Right atrium auricular region (tissue), 2 donors: Measurements from ENCODE around the gene SS18L1. TPM values are rescaled to one million over a fixed set of nuclear protein-coding genes. Genes with fewer than 3 reads are reported as not detected.

Source experiments
- DNase-seq: peaks from one replicate; pipeline ENCODE4 v3.0.0-alpha.2; 2019; ENCODE audit warnings: low spot score
- H3K27ac ChIP-seq, 2 donors: fragments of 200-600 bp; sonication (generic); 1 replicate in 1 of 2; 2 replicates in 1 of 2; pipeline ENCODE4 v1.5.1; 2016 to 2019
- H3K27me3 ChIP-seq, 2 donors: fragments of 200-600 bp; sonication (generic); one replicate each; pipeline versions ENCODE4 v1.5.1 to v1.6.0; 2017 to 2019
- H3K36me3 ChIP-seq: fragments of 200-600 bp; sonication (generic); one replicate; pipeline ENCODE4 v1.5.1; 2016
- H3K4me1 ChIP-seq, 2 donors: fragments of 200-600 bp; sonication (generic); one replicate each; pipeline versions ENCODE4 v1.5.1 to v1.6.0; 2017 to 2019
- H3K4me3 ChIP-seq, 2 donors: fragments of 200-600 bp; sonication (generic); 1 replicate in 1 of 2; 2 replicates in 1 of 2; pipeline ENCODE4 v1.5.1; 2017 to 2019; ENCODE audit warnings: mild to moderate bottlenecking in 1 of 2, moderate library complexity in 1 of 2
- H3K9me3 ChIP-seq, 2 donors: fragments of 200-600 bp; sonication (generic); one replicate each; pipeline ENCODE4 v1.5.1; 2019
- total RNA-seq, 2 donors: library from RNA; depleted of rRNA; stranded (reverse); fragments of >200 nt; gene quantifications; one replicate each; pipeline ENCODE4 v1.1.0, GENCODE V29; 2016
- TF ChIP-seq, protein P1 (sequence below), 2 donors: fragments of 200-600 bp; sonication (generic); IDR thresholded peaks; one replicate each; pipeline ENCODE4 v1.5.1; 2019; ENCODE audit warnings: antibody characterized with exemption in 2 of 2

Gene SS18L1
- total RNA-seq, 2 donors from 2014 or later = 8.3 to 9.0 TPM

DNA sequence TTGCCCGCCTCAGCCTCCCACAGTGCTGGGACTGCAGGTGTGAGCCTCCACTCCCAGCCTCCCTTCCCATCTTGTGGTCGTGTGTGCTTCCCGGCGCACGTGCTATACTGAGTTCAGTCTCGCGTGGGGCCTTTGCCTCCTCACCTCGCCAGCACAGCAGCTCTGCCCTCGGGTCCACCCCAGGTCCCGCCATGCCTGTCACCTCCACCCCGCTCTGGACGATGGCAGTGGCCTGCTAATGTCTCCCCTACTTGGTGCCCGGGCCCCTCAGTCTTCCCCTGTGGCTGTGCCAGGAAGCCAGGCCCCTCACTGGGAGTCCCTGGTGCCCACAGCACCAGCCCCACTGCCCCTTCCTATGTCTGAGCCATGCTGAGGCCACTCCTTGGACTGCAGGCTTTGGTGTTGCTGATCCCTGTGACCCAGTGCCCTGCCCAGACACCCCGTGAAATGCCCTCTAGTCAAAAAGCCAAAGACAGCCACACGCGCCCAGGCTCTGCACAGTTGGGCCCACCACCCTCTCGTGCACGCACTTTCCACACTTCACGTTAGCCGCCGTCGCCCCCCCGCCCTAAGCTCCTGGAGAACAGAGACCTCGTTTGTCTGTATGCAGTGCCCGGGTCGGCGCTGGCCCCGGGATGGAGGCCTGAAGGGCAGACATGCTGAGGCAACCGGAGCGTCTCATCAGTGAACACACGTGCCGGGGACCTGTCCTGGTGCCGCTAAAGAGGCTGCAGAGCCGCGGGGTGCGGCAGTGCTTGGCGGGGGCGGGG is 62.2 kb downstream of the SS18L1 start:
- Histone ChIP-seq H3K4me3 (no peak overlapping the region), H3K36me3 (peaks cover 22% of the 10 kb centered on the region), H3K27ac (no peak overlapping the region), H3K9me3 (no peaks in the 10 kb centered on the region), H3K4me1 (no peaks in the 10 kb centered on the region), H3K27me3 (no peaks in the 10 kb centered on the region)
- no peak for DNase-seq
- TF ChIP-seq, protein P1, sequence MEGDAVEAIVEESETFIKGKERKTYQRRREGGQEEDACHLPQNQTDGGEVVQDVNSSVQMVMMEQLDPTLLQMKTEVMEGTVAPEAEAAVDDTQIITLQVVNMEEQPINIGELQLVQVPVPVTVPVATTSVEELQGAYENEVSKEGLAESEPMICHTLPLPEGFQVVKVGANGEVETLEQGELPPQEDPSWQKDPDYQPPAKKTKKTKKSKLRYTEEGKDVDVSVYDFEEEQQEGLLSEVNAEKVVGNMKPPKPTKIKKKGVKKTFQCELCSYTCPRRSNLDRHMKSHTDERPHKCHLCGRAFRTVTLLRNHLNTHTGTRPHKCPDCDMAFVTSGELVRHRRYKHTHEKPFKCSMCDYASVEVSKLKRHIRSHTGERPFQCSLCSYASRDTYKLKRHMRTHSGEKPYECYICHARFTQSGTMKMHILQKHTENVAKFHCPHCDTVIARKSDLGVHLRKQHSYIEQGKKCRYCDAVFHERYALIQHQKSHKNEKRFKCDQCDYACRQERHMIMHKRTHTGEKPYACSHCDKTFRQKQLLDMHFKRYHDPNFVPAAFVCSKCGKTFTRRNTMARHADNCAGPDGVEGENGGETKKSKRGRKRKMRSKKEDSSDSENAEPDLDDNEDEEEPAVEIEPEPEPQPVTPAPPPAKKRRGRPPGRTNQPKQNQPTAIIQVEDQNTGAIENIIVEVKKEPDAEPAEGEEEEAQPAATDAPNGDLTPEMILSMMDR (IDR thresholded peaks at IDR 0.05) = no peak

GRCh38 chr20:62206388-62206775 is 62.8 kb downstream of the SS18L1 start:
- Histone ChIP-seq H3K4me1 (no peaks in the 10 kb centered on the region), H3K9me3 (no peaks in the 10 kb centered on the region), H3K27ac (no peak overlapping the region), H3K27me3 (peaks cover 0 to 2% of the 10 kb centered on the region in 2 donors), H3K36me3 (peaks cover 16% of the 10 kb centered on the region), H3K4me3 (no peak overlapping the region)
- no peak for DNase-seq
- TF ChIP-seq, protein P1 (IDR thresholded peaks at IDR 0.05) = no peak

GRCh38 chr20:62208061-62208794 is 64.7 kb downstream of the SS18L1 start:
- H3K4me3 ChIP-seq = no peak overlapping the region
- peaks cover 7% of the 10 kb centered on the region for H3K36me3 ChIP-seq
- DNase-seq = no peak
- H3K27ac ChIP-seq = no peak overlapping the region
- H3K9me3 ChIP-seq = no peaks in the 10 kb centered on the region
- peaks cover 0 to 2% of the 10 kb centered on the region in 2 donors for H3K27me3 ChIP-seq
- no peaks in the 10 kb centered on the region for H3K4me1 ChIP-seq
- TF ChIP-seq, protein P1 (IDR thresholded peaks at IDR 0.05) = no peak

DNA sequence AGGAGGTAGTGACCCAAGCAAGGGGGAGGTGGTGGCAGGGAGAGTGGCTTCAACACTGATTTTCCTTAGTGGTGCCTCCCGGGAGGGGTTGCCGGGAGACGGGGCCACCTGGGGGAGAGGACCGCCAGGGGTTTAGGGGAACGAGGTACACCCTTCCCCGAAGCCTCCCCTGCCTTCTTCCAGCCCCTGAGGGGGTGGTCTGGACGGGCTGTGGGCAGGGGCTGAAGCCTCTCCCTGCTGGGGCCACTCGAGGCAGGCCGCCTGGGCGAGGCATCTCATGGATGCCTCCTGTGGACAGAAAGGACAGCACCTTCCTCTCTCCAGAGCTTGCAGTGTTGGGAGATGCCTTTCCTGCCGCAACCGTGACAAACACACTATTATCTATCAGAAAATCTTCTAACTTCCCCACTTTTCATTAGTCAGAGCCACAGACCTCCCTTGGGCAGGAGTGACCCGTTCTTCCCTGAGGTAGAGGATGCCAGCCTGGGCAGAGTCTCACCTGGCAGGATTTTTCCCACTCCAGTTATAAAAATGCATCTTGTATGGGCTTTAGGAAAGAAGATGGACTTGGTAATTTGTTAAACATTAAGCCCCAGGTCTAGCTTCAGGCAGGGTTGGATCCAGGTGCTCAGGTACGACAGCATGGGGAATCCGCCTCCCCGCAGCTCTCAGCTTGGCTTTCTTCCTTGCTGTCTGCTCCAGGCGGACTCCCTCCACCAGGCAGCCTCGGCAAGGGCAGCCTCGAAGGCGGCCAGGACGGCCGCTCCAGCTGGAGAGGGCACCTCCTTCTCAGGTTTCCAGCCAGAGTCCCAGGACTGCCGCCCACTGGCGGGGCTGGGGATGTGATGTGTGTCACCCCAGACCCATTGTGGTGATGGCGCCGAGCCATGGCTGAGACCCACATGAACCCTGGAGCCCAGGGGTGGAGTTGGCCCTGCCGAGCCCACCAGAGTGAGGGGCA is 65.5 kb downstream of the SS18L1 start:
- Histone ChIP-seq H3K4me1 (no peaks in the 10 kb centered on the region), H3K4me3 (no peak overlapping the region), H3K36me3 (no peaks in the 10 kb centered on the region), H3K27ac (no peak overlapping the region), H3K9me3 (no peaks in the 10 kb centered on the region), H3K27me3 (peaks cover 0 to 2% of the 10 kb centered on the region in 2 donors)
- DNase-seq = no peak
- TF ChIP-seq, protein P1 (IDR thresholded peaks at IDR 0.05) = no peak

DNA sequence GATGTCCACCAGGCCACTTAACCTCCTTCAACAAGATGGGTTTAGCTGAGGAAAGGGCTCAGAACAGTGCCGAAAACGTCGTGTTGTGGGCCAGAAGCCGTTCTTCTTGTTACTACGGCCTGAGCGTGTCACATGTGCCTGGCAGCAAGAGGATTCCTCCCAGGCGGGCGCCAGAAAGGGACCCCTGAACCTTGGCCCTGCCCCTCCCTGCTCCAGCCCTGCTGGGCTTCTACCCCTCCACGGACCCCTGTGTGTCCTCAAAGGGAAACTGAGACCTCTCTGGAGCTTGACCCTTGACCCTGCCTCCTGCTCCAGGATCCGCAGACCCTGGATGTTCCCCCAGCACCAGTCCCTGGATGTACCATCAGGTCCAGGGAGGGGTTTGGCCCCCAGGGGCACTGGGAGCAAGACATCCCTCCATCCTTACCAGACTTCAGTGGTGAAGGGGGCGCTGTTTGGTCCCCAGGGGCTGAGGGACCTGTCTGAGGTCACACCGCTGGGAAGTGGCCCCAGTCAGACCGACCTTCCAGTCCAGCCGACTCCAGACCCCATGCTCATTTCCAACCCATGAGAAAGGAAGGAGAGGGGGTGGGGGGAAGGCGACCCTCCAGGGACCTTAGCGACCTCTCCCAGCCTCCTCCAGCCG is 66.4 kb downstream of the SS18L1 start:
- no peak overlapping the region for H3K27ac ChIP-seq
- H3K4me3 ChIP-seq = no peak overlapping the region
- peaks cover 0 to 2% of the 10 kb centered on the region in 2 donors for H3K27me3 ChIP-seq
- TF ChIP-seq, protein P1 (IDR thresholded peaks at IDR 0.05) = no peak
- DNase-seq = no peak
- no peaks in the 10 kb centered on the region for H3K4me1 ChIP-seq
- H3K9me3 ChIP-seq = no peaks in the 10 kb centered on the region
- no peaks in the 10 kb centered on the region for H3K36me3 ChIP-seq
